ENCODE data around the gene EP400.

DNA sequence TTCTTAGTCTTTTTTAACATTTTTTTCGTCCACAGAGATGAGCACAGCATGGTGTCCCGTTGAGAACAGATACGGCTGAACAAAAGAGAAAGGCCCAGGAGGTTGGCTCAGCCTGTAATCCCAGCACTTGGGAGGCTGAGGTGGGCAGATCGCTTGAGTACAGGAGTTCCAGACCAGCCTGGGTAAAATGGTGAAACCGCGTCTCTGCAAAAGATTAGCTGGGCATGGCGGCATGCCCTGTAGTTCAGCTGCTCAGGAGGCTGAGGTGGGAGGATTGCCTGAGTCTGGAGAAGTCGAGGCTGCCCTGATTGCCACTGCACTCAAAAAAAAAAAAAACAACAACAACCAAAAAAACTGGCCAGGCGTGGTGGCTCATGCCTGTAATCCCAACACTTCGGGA lies 5.9 kb upstream of the EP400 start:
- TF ChIP-seq, protein P1, sequence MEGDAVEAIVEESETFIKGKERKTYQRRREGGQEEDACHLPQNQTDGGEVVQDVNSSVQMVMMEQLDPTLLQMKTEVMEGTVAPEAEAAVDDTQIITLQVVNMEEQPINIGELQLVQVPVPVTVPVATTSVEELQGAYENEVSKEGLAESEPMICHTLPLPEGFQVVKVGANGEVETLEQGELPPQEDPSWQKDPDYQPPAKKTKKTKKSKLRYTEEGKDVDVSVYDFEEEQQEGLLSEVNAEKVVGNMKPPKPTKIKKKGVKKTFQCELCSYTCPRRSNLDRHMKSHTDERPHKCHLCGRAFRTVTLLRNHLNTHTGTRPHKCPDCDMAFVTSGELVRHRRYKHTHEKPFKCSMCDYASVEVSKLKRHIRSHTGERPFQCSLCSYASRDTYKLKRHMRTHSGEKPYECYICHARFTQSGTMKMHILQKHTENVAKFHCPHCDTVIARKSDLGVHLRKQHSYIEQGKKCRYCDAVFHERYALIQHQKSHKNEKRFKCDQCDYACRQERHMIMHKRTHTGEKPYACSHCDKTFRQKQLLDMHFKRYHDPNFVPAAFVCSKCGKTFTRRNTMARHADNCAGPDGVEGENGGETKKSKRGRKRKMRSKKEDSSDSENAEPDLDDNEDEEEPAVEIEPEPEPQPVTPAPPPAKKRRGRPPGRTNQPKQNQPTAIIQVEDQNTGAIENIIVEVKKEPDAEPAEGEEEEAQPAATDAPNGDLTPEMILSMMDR (IDR thresholded peaks at IDR 0.05; ENCODE audit: poor library complexity): no peak
- TF ChIP-seq EZH2phosphoT487 (IDR thresholded peaks at IDR 0.05; ENCODE audit: low read depth, severe bottlenecking, unreplicated experiment): no peak
- no peak for TF ChIP-seq EZH2 (IDR thresholded peaks at IDR 0.05; ENCODE audit: borderline replicate concordance)
